ENCODE measurements around the gene ARHGAP25. TPM values are rescaled to one million over a fixed set of nuclear protein-coding genes. Genes with fewer than 3 reads are reported as not detected.

Gene ARHGAP25
- polyA plus RNA-seq, 3 donors: 20.8 to 56.8 (median 36.3) TPM

GRCh38 chr2:68824831-68825230 lies 90.2 kb downstream of the ARHGAP25 start:
- no peak overlapping the region for H3K4me3 Mint-ChIP-seq
- WGBS (ENCODE audit: insufficient coverage): 100% methylated on average over 1 of the region's 2 CpGs

DNA sequence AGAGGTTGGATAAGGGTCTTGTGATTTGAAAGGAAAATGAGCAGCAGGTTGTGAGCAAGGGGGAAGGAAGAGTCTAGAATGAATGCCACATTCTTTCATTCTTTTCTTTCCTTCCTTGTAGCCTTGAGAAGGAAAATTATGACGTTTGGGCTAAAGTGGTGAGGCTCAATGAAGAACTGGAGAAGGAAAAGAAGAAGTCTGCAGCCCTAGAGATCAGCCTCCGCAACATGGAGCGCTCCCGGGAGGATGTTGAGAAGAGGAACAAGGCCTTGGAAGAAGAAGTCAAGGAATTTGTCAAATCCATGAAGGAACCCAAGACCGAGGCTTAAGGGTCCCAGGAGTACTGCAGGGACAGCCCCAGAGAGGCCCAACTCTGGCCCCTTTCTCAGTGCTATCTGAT lies 91.3 kb downstream of the ARHGAP25 start:
- WGBS (ENCODE audit: insufficient coverage): 65% methylated on average over 2 of the region's 5 CpGs
- H3K27me3 Mint-ChIP-seq (ENCODE audit: low read depth in 3 of 3): no peaks in the 10 kb centered on the region
- Histone ChIP-seq H3K27ac (ENCODE audit: low read depth in 1 of 2, low read length in 2 of 2) (peak overlapping the region in 1 of 2 donors; percentile 62), H3K4me2 (replicated peaks; ENCODE audit: extremely low read depth, low read length, poor library complexity, severe bottlenecking) (no peak overlapping the region), H3K9me3 (replicated peaks in 1 of 2; ENCODE audit: control insufficient read depth in 1 of 2, insufficient read depth in 1 of 2, low read length in 2 of 2) (no peaks in the 10 kb centered on the region), H3K27me3 (ENCODE audit: control insufficient read depth in 2 of 2, insufficient read depth in 2 of 2, low read length in 2 of 2) (no peaks in the 10 kb centered on the region), H2AFZ (ENCODE audit: insufficient read depth, low read depth, low read length, poor library complexity, severe bottlenecking) (no peak overlapping the region), H4K20me1 (ENCODE audit: insufficient read depth, low read length) (peaks cover 7% of the 10 kb centered on the region), H3K4me3 (replicated peaks in 1 of 3; ENCODE audit: low read depth in 2 of 3, low read length in 3 of 3) (no peak overlapping the region), H3K4me1 (ENCODE audit: control insufficient read depth in 1 of 2, insufficient read depth in 2 of 2, low read length in 2 of 2) (peaks cover 33 to 34% of the 10 kb centered on the region in 2 donors), H3K9ac (ENCODE audit: insufficient read depth, low read length, poor library complexity, severe bottlenecking) (no peak overlapping the region), H3K79me2 (ENCODE audit: insufficient read depth, low read length) (peaks cover 27% of the 10 kb centered on the region), H3K36me3 (replicated peaks in 1 of 2; ENCODE audit: control insufficient read depth in 1 of 2, insufficient read depth in 2 of 2, low read length in 2 of 2) (peaks cover 67 to 74% of the 10 kb centered on the region in 2 donors)
- peaks cover 41% of the 10 kb centered on the region for H3K4me1 Mint-ChIP-seq
- H3K4me3 Mint-ChIP-seq: no peak overlapping the region
- intact Hi-C loops (cut with micrococcal nuclease): no loop called here
- no peak for DNase-seq
- no peaks in the 10 kb centered on the region for H3K9me3 Mint-ChIP-seq
- peaks cover 66 to 80% of the 10 kb centered on the region in 2 donors for H3K36me3 Mint-ChIP-seq
- peak overlapping the region; percentile 38 to 88 (median 61) for H3K27ac Mint-ChIP-seq
- TF ChIP-seq, protein P1, sequence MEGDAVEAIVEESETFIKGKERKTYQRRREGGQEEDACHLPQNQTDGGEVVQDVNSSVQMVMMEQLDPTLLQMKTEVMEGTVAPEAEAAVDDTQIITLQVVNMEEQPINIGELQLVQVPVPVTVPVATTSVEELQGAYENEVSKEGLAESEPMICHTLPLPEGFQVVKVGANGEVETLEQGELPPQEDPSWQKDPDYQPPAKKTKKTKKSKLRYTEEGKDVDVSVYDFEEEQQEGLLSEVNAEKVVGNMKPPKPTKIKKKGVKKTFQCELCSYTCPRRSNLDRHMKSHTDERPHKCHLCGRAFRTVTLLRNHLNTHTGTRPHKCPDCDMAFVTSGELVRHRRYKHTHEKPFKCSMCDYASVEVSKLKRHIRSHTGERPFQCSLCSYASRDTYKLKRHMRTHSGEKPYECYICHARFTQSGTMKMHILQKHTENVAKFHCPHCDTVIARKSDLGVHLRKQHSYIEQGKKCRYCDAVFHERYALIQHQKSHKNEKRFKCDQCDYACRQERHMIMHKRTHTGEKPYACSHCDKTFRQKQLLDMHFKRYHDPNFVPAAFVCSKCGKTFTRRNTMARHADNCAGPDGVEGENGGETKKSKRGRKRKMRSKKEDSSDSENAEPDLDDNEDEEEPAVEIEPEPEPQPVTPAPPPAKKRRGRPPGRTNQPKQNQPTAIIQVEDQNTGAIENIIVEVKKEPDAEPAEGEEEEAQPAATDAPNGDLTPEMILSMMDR (IDR thresholded peaks at IDR 0.05): no peak

More at GRCh38 chr2:68824831-68825230, 90.2 kb downstream of the ARHGAP25 start:
- intact Hi-C loops (cut with micrococcal nuclease): no loop called here
- Histone ChIP-seq H4K20me1 (ENCODE audit: insufficient read depth, low read length) (peaks cover 13% of the 10 kb centered on the region), H3K27ac (ENCODE audit: low read depth in 1 of 2, low read length in 2 of 2) (peak overlapping the region in 1 of 2 donors; percentile 12), H3K9me3 (replicated peaks in 1 of 2; ENCODE audit: control insufficient read depth in 1 of 2, insufficient read depth in 1 of 2, low read length in 2 of 2) (no peaks in the 10 kb centered on the region), H3K4me1 (ENCODE audit: control insufficient read depth in 1 of 2, insufficient read depth in 2 of 2, low read length in 2 of 2) (peaks cover 23 to 24% of the 10 kb centered on the region in 2 donors), H3K36me3 (replicated peaks in 1 of 2; ENCODE audit: control insufficient read depth in 1 of 2, insufficient read depth in 2 of 2, low read length in 2 of 2) (peaks cover 76 to 84% of the 10 kb centered on the region in 2 donors), H3K4me3 (replicated peaks in 1 of 3; ENCODE audit: low read depth in 2 of 3, low read length in 3 of 3) (no peak overlapping the region), H2AFZ (ENCODE audit: insufficient read depth, low read depth, low read length, poor library complexity, severe bottlenecking) (no peak overlapping the region), H3K27me3 (ENCODE audit: control insufficient read depth in 2 of 2, insufficient read depth in 2 of 2, low read length in 2 of 2) (no peaks in the 10 kb centered on the region), H3K4me2 (replicated peaks; ENCODE audit: extremely low read depth, low read length, poor library complexity, severe bottlenecking) (no peak overlapping the region), H3K79me2 (ENCODE audit: insufficient read depth, low read length) (peaks cover 27% of the 10 kb centered on the region), H3K9ac (ENCODE audit: insufficient read depth, low read length, poor library complexity, severe bottlenecking) (no peak overlapping the region)
- Mint-ChIP-seq H3K36me3 (peaks cover 75 to 88% of the 10 kb centered on the region in 2 donors), H3K27ac (peak overlapping the region in 5 of 7 donors; percentile 48 to 80 (median 61)), H3K4me1 (peaks cover 31% of the 10 kb centered on the region), H3K9me3 (no peaks in the 10 kb centered on the region), H3K27me3 (ENCODE audit: low read depth in 3 of 3) (no peaks in the 10 kb centered on the region)
- no peak for DNase-seq
- TF ChIP-seq, protein P1 (IDR thresholded peaks at IDR 0.05): no peak

Data from CD14-positive monocyte (primary cell).